Occipital lobe (tissue), 2 donors: ENCODE measurements around the gene FARP2. TPM values are rescaled to one million over a fixed set of nuclear protein-coding genes. Genes with fewer than 3 reads are reported as not detected.
A peak's percentile ranks its signal among the peaks of the same experiment; 100 is the strongest.
"Not testable (repeated sequence)": the region's sequence is repeated elsewhere in the genome, so short reads cannot be mapped to it uniquely, and the experiment has no call there.

Experiments used
- DNase-seq: peaks from one replicate; lab custom pipeline; 2025; lab: John Stamatoyannopoulos, UW
- total RNA-seq: library from RNA; depleted of rRNA; stranded (reverse); fragments of >200 nt; gene quantifications from one replicate; pipeline ENCODE4 v1.2.3, GENCODE V29; 2014

FARP2 gene
- total RNA-seq, 1 donor from 2014 or later, result 43.7 TPM

- no peak for DNase-seq
Observed at GRCh38 chr2:241501099-241501541, 145.0 kb downstream of the FARP2 start.

- DNase-seq, result no peak
Observed at GRCh38 chr2:241501551-241501950, 145.5 kb downstream of the FARP2 start.

- DNase-seq, result no peak
Observed at GRCh38 chr2:241502281-241502680, 146.2 kb downstream of the FARP2 start.

- no peak for DNase-seq
Observed at GRCh38 chr2:241503776-241504392, 147.8 kb downstream of the FARP2 start.

- no peak for DNase-seq
Observed at GRCh38 chr2:241505086-241505780, 149.1 kb downstream of the FARP2 start.

GRCh38 chr2:241505781-241506201 is 149.7 kb downstream of the FARP2 start:
- DNase-seq, result no peak

GRCh38 chr2:241506317-241506716 is 150.2 kb downstream of the FARP2 start:
- not testable (repeated sequence) for DNase-seq

GRCh38 chr2:241506793-241507429 is 150.8 kb downstream of the FARP2 start:
- DNase-seq, result no peak

- DNase-seq, result no peak
Observed at GRCh38 chr2:241507430-241508239, 151.6 kb downstream of the FARP2 start.

- DNase-seq, result peak; percentile 97
Observed at GRCh38 chr2:241508240-241509154, 152.4 kb downstream of the FARP2 start, which contains the start of gene STK25. Gene STK25, minus strand, starts transcription at chr2:241508584. Its CDS starts 549 bp downstream, at chr2:241508035.

- DNase-seq, result no peak
Observed at GRCh38 chr2:241509155-241509784, 153.2 kb downstream of the FARP2 start.

GRCh38 chr2:241511091-241511741 is 155.1 kb downstream of the FARP2 start:
- DNase-seq, result no peak

GRCh38 chr2:241514553-241514952 is 158.5 kb downstream of the FARP2 start:
- DNase-seq, result no peak

GRCh38 chr2:241514986-241515737 is 159.1 kb downstream of the FARP2 start:
- no peak for DNase-seq

- DNase-seq, result no peak
Observed at GRCh38 chr2:241516520-241516965, 160.5 kb downstream of the FARP2 start.

GRCh38 chr2:241517297-241517696 is 161.2 kb downstream of the FARP2 start:
- no peak for DNase-seq

GRCh38 chr2:241519669-241520068 is 163.6 kb downstream of the FARP2 start:
- no peak for DNase-seq

GRCh38 chr2:241522477-241522876 is 166.4 kb downstream of the FARP2 start:
- no peak for DNase-seq
